Esophagus muscularis mucosa (tissue), 4 donors: ENCODE results near the gene ATP10B.

ENCODE experiments used
- EP300 ChIP-seq: sonication (generic); formaldehyde crosslinking; IDR thresholded peaks from one replicate; pipeline ENCODE4 v1.6.1; 2017; ENCODE audit warnings: antibody characterized with exemption
- POLR2A ChIP-seq: fragments of 450-650 bp; IDR thresholded peaks from one replicate; pipeline ENCODE4 v1.6.1; 2017; ENCODE audit warnings: antibody characterized with exemption, moderate library complexity, mild to moderate bottlenecking, low read depth
- TF ChIP-seq, protein P1 (sequence below), 3 experiments: fragments of 200-600 bp in 2 of 3; fragments of 450-650 bp in 1 of 3; sonication (generic) in 2 of 3; IDR thresholded peaks; one replicate each; pipeline ENCODE4 v1.5.1; 2017 to 2019; ENCODE audit warnings: antibody characterized with exemption in 3 of 3, mild to moderate bottlenecking in 2 of 3, moderate library complexity in 1 of 3

DNA sequence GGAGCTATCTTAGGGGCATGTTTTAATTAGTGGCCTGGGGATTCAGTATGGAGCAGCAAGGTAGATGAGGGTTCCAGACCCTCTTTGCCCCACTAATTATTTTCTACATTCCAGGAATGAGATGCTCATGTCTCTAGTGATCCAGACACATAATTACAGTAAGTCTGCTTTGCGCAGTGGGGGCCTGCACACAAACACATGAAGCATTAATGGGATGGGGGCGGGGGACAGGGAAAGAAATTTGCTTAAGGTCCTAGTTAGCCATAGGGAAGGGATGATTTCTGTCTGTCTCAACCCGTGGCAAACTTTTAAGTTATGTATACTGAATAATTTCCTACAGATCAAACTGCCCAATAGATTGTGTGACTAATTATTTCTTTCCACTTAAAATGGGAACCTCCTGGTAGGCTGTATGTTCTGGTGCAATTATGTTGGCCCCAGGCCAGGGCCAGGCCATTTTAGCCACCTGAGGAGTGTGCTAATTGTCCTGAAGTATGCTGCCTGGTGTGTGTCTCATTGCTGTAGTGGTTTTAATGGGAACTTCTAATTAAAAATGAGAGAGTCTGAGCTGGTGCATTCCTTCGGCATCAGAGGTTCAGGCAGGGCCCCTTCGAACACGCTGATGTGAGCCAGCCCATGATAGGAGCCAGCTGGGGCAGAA, 295.9 kb downstream of the ATP10B start:
- TF ChIP-seq, protein P1, sequence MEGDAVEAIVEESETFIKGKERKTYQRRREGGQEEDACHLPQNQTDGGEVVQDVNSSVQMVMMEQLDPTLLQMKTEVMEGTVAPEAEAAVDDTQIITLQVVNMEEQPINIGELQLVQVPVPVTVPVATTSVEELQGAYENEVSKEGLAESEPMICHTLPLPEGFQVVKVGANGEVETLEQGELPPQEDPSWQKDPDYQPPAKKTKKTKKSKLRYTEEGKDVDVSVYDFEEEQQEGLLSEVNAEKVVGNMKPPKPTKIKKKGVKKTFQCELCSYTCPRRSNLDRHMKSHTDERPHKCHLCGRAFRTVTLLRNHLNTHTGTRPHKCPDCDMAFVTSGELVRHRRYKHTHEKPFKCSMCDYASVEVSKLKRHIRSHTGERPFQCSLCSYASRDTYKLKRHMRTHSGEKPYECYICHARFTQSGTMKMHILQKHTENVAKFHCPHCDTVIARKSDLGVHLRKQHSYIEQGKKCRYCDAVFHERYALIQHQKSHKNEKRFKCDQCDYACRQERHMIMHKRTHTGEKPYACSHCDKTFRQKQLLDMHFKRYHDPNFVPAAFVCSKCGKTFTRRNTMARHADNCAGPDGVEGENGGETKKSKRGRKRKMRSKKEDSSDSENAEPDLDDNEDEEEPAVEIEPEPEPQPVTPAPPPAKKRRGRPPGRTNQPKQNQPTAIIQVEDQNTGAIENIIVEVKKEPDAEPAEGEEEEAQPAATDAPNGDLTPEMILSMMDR (IDR thresholded peaks at IDR 0.05): no peak
- TF ChIP-seq POLR2A (no peak), EP300 (no peak)
